Measurements from ENCODE around the gene VANGL1.

VANGL1 gene

GRCh38 chr1:115728341-115728740 is 86.6 kb downstream of the VANGL1 start:
- H3K4me3 ChIP-seq (ENCODE audit: low read depth, low read length) = no peak overlapping the region
- no peak for DNase-seq (ENCODE audit: low read depth)
- TF ChIP-seq, protein P1, sequence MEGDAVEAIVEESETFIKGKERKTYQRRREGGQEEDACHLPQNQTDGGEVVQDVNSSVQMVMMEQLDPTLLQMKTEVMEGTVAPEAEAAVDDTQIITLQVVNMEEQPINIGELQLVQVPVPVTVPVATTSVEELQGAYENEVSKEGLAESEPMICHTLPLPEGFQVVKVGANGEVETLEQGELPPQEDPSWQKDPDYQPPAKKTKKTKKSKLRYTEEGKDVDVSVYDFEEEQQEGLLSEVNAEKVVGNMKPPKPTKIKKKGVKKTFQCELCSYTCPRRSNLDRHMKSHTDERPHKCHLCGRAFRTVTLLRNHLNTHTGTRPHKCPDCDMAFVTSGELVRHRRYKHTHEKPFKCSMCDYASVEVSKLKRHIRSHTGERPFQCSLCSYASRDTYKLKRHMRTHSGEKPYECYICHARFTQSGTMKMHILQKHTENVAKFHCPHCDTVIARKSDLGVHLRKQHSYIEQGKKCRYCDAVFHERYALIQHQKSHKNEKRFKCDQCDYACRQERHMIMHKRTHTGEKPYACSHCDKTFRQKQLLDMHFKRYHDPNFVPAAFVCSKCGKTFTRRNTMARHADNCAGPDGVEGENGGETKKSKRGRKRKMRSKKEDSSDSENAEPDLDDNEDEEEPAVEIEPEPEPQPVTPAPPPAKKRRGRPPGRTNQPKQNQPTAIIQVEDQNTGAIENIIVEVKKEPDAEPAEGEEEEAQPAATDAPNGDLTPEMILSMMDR (IDR thresholded peaks at IDR 0.05; ENCODE audit: low read depth, low read length, missing control alignments) = no peak

DNA sequence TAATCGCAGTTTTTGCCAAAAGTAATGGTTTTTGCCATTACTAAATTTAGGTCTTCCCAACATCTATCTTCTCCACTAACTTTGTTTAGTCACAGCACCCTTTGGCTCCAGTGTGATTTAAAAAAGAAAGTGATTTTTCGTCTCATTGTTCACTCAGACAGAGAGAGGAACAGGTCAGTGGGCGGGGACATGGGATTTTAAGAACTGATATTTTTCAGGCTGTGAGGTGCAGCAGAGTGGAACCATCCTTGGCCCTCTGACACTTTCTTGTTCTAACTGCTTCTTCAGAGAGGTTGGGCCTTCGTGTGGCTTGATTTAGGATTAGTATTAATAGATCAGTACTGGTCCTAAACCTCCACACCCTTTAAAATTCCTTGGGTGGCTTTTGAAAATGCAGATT is 88.0 kb downstream of the VANGL1 start:
- TF ChIP-seq, protein P1 (IDR thresholded peaks at IDR 0.05; ENCODE audit: low read depth, low read length, missing control alignments) = no peak
- peak; percentile 68 for DNase-seq (ENCODE audit: low read depth)

GRCh38 chr1:115732316-115732715 is 90.5 kb downstream of the VANGL1 start:
- no peak for DNase-seq (ENCODE audit: low read depth)

More for the DNA sequence above, 88.0 kb downstream of the VANGL1 start:
- no peak overlapping the region for H3K4me3 ChIP-seq (ENCODE audit: low read depth, low read length)

GRCh38 chr1:115740811-115741210 is 99.0 kb downstream of the VANGL1 start:
- no peak overlapping the region for H3K4me3 ChIP-seq (ENCODE audit: low read depth, low read length)
- TF ChIP-seq, protein P1 (IDR thresholded peaks at IDR 0.05; ENCODE audit: low read depth, low read length, missing control alignments) = no peak
- DNase-seq (ENCODE audit: low read depth) = no peak

More at GRCh38 chr1:115732316-115732715, 90.5 kb downstream of the VANGL1 start:
- TF ChIP-seq, protein P1 (IDR thresholded peaks at IDR 0.05; ENCODE audit: low read depth, low read length, missing control alignments) = no peak
- no peak overlapping the region for H3K4me3 ChIP-seq (ENCODE audit: low read depth, low read length)

DNA sequence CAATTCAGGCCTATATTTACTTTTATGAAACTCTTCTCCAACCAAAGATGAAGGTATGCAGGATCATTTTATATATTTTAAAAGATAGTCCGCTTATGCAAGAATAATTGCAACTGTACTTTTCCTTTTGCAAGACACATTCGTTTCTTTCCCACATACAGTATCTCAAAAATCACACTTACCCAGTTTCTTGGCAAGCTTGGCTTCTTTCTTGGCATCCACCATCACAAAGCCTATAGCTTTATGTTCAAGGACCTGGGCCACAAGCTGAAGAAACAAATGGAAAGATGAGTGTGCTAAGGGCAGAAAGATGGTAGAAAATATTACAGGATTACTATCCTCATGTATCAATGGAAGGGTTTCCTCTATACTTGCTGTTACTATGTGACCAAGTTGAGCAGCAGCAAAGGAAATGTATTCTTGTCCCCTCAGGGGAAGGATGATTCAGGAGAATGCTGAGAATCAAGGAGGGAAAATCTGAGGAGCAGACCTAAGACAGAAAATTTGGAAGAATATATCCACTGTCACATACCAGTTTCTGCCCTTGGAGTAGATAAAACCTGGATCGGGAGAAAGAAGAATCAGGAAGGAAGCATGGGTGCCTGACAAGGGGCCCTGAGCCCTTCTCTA is 103.0 kb downstream of the VANGL1 start:
- no peak for DNase-seq (ENCODE audit: low read depth)
- TF ChIP-seq, protein P1 (IDR thresholded peaks at IDR 0.05; ENCODE audit: low read depth, low read length, missing control alignments) = no peak
- no peak overlapping the region for H3K4me3 ChIP-seq (ENCODE audit: low read depth, low read length)

DNA sequence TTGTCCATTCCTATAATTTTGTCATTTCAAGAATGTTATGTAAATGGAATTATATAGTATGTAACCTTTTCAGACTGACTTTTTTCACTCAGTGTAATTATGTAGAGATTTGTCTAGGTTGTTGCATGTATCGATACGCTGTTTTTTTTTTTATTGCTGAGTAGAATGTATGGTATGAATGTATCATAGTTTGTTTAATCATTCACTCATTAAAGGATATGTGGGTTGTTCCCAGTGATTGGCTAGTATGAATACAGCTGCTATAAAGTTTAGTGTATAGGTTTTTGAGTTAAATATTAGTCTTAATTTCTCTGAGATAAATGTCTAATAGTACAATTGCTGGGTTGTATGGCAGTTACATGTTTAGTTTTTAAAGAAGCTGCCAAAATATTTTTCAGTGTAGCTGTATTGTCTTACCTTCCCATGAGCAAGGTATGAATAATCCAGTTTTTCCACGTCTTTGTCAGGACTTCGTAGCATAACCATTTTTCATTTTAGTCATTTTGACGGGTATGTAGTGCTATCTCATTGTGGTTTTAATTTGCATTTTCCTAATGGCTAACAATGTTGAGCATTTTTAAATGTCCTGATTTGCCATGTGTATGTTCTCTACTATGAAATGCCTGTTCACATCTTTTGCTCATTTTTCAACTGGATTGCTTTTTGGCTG is 104.4 kb downstream of the VANGL1 start:
- no peak overlapping the region for H3K4me3 ChIP-seq (ENCODE audit: low read depth, low read length)
- no peak for DNase-seq (ENCODE audit: low read depth)
- TF ChIP-seq, protein P1 (IDR thresholded peaks at IDR 0.05; ENCODE audit: low read depth, low read length, missing control alignments) = no peak
